ENCODE results near the gene KLF11. TPM values are rescaled to one million over a fixed set of nuclear protein-coding genes. Genes with fewer than 3 reads are reported as not detected.

The KLF11 gene
- total RNA-seq, 2 experiments from 2014 or later = 26.7 to 29.6 TPM

DNA sequence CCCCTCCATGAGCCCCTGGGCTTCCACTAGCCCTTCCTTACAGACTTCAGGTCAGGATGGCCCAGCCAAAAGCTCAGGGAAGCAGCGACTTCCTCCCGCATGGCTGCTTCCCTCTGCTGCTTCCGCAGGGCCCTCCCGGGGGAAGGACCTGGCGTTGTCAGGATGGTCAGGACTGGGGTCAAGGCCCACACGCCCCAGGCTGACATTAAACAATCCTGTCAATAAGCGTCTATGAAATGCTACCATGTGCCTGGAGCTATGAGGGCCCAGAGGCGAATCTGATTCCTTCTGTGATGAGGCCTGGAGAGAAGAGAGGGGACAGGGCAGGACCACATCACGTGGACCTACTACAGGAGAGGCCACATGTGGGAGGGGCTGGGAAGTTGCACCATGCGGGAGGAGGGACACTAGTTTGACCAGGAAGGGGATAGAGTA is 19.6 kb downstream of the KLF11 start:
- TF ChIP-seq, protein P1, sequence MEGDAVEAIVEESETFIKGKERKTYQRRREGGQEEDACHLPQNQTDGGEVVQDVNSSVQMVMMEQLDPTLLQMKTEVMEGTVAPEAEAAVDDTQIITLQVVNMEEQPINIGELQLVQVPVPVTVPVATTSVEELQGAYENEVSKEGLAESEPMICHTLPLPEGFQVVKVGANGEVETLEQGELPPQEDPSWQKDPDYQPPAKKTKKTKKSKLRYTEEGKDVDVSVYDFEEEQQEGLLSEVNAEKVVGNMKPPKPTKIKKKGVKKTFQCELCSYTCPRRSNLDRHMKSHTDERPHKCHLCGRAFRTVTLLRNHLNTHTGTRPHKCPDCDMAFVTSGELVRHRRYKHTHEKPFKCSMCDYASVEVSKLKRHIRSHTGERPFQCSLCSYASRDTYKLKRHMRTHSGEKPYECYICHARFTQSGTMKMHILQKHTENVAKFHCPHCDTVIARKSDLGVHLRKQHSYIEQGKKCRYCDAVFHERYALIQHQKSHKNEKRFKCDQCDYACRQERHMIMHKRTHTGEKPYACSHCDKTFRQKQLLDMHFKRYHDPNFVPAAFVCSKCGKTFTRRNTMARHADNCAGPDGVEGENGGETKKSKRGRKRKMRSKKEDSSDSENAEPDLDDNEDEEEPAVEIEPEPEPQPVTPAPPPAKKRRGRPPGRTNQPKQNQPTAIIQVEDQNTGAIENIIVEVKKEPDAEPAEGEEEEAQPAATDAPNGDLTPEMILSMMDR (IDR thresholded peaks at IDR 0.05) = no peak
- ChIA-PET POLR2A (no interaction called here), CTCF (no interaction called here)
- Mint-ChIP-seq H3K36me3 (ENCODE audit: low read depth) (no peaks in the 10 kb centered on the region), H3K27ac (no peak overlapping the region), H3K9me3 (no peaks in the 10 kb centered on the region), H3K27me3 (no peaks in the 10 kb centered on the region), H3K4me3 (no peak overlapping the region), H3K4me1 (ENCODE audit: low read depth) (no peaks in the 10 kb centered on the region)
- ATAC-seq (ENCODE audit: poor library complexity) (no peak), DNase-seq (no peak)
- H3K9me3 ChIP-seq (ENCODE audit: control insufficient read depth in 1 of 2, insufficient read depth in 1 of 2, low read length in 2 of 2) = no peaks in the 10 kb centered on the region
- H3K27ac ChIP-seq (ENCODE audit: low read depth in 1 of 2, low read length in 2 of 2) = no peak overlapping the region
- no peaks in the 10 kb centered on the region for H3K36me3 ChIP-seq (ENCODE audit: insufficient read depth, low read length)
- H3K27me3 ChIP-seq (ENCODE audit: control insufficient read depth in 1 of 2, insufficient read depth in 2 of 2, low read length in 2 of 2) = no peaks in the 10 kb centered on the region
- intact Hi-C loops (cut with DNase I, micrococcal nuclease) = no loop called here
- peaks cover 4% of the 10 kb centered on the region for H3K4me1 ChIP-seq (ENCODE audit: insufficient read depth, low read length)
- H3K4me3 ChIP-seq (ENCODE audit: low read length) = no peak overlapping the region

DNA sequence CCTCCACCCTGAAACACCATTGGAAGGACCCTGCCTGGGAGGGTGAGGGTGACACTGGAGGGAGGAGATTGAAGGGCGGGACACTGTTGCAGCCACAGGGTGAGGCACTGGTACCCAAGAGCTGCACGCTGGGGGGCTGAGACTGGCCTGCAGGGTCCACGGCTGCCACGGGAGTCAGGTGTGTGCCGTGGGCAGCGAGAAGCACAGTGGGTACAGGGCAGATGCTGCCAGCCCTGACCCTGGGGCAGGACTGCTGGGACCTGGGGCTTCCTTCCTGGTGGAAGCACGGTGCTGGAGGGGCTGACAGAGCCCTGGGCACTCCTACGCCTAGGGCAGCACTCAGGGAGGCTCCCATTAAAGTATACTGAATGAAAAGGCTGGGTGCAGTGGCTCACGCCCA is 20.2 kb downstream of the KLF11 start:
- Histone ChIP-seq H3K4me1 (ENCODE audit: insufficient read depth, low read length) (peaks cover 4% of the 10 kb centered on the region), H3K4me3 (ENCODE audit: low read length) (no peak overlapping the region), H3K27me3 (ENCODE audit: control insufficient read depth in 1 of 2, insufficient read depth in 2 of 2, low read length in 2 of 2) (no peaks in the 10 kb centered on the region), H3K9me3 (ENCODE audit: control insufficient read depth in 1 of 2, insufficient read depth in 1 of 2, low read length in 2 of 2) (no peaks in the 10 kb centered on the region), H3K27ac (ENCODE audit: low read depth in 1 of 2, low read length in 2 of 2) (no peak overlapping the region), H3K36me3 (ENCODE audit: insufficient read depth, low read length) (no peaks in the 10 kb centered on the region)
- ATAC-seq (ENCODE audit: poor library complexity) (no peak), DNase-seq (no peak)
- H3K27me3 Mint-ChIP-seq = no peaks in the 10 kb centered on the region
- CTCF ChIA-PET = no interaction called here
- H3K27ac Mint-ChIP-seq = no peak overlapping the region
- POLR2A ChIA-PET = no interaction called here
- intact Hi-C loops (cut with DNase I, micrococcal nuclease) = no loop called here
- H3K4me3 Mint-ChIP-seq = no peak overlapping the region
- H3K9me3 Mint-ChIP-seq = no peaks in the 10 kb centered on the region
- H3K36me3 Mint-ChIP-seq (ENCODE audit: low read depth) = no peaks in the 10 kb centered on the region
- H3K4me1 Mint-ChIP-seq (ENCODE audit: low read depth) = no peaks in the 10 kb centered on the region
- TF ChIP-seq, protein P1 (IDR thresholded peaks at IDR 0.05) = no peak

DNA sequence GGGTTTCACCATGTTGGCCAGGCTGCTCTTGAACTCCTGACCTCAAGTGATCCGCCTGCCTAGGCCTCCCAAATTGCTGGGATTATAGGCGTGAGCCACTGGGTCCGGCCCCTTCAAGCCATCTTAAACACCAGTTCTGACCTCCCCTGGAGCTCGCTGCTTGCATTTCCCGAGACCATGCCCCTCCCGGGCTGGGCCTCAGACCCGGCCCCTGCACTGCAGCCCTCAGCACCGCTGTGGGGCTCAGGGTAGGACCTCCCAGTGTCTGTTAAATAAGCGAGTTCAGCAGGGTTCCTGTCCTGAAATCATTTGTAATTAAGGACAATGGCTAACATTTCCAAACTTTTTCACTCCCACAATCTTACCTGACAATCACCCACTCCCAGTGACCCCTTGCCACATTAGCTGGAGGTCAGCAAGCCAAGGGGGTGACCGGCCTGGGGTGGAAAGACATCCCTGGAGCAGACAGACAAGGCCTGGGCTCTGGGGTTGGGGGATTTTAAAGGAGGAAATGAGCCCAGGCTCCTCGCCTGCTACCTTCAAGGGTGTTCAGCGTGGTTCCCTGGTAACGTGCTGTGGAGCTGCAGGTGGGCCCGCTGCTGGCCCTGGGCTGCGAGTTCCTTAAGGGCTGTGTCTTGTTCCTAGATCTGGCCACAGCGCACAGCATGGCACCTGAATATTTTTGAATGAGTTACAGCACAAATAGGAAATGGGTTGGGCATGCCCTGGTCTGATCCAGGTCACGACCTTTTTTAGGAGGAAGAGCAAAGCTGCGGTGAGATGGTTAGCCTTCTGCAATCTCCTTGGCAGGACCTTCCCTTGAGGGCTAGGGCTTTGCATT is 21.8 kb downstream of the KLF11 start:
- Mint-ChIP-seq H3K4me3 (no peak overlapping the region), H3K4me1 (ENCODE audit: low read depth) (no peaks in the 10 kb centered on the region), H3K9me3 (no peaks in the 10 kb centered on the region), H3K27me3 (no peaks in the 10 kb centered on the region), H3K36me3 (ENCODE audit: low read depth) (no peaks in the 10 kb centered on the region), H3K27ac (no peak overlapping the region)
- Histone ChIP-seq H3K27ac (ENCODE audit: low read depth in 1 of 2, low read length in 2 of 2) (no peak overlapping the region), H3K9me3 (ENCODE audit: control insufficient read depth in 1 of 2, insufficient read depth in 1 of 2, low read length in 2 of 2) (no peaks in the 10 kb centered on the region), H3K36me3 (ENCODE audit: insufficient read depth, low read length) (no peaks in the 10 kb centered on the region), H3K4me1 (ENCODE audit: insufficient read depth, low read length) (peaks cover 4% of the 10 kb centered on the region), H3K4me3 (ENCODE audit: low read length) (no peak overlapping the region), H3K27me3 (ENCODE audit: control insufficient read depth in 1 of 2, insufficient read depth in 2 of 2, low read length in 2 of 2) (no peaks in the 10 kb centered on the region)
- no peak for ATAC-seq (ENCODE audit: poor library complexity)
- CTCF ChIA-PET = interaction anchor here (0.6 kb wide), 1 partner anchor 370 kb away, joined by 3 read pairs; no protein-coding TSS in a partner anchor
- no peak for DNase-seq
- intact Hi-C loops (cut with DNase I, micrococcal nuclease) = no loop called here
- TF ChIP-seq, protein P1 (IDR thresholded peaks at IDR 0.05) = no peak
- POLR2A ChIA-PET = no interaction called here

Data from CD4-positive, alpha-beta T cell (primary cell).